Caco-2 (cell line): ENCODE results near the gene TLCD3B. TPM values are rescaled to one million over a fixed set of nuclear protein-coding genes. Genes with fewer than 3 reads are reported as not detected.
A peak's percentile ranks its signal among the peaks of the same experiment; 100 is the strongest.

Experiments used
- BruUV-seq: library from RNA; stranded (reverse); fragments of 400-500 nt; replicated peaks from 2 replicates; lab custom pipeline; 2021; lab: Mats Ljungman, UMichigan
- CTCF ChIA-PET: fragments of 300-600 bp; sonication (Branson Sonifier 250); formaldehyde crosslinking; loops from one replicate; lab custom pipeline; 2022; ENCODE audit warnings: antibody characterized with exemption; lab: Charles Lee
- POLR2A ChIA-PET: fragments of 300-600 bp; sonication (Branson Sonifier 250); formaldehyde crosslinking; loops from one replicate; lab custom pipeline; 2022; ENCODE audit warnings: antibody characterized with exemption; lab: Charles Lee
- DNase-seq, 2 experiments: peaks; one replicate each; pipeline versions ENCODE4 v3.0.0 to v3.0.0-alpha.2; 2020 to 2022
- H3K27me3 ChIP-seq: replicated peaks from 2 replicates; pipeline ENCODE4 v1.6.0; 2011; ENCODE audit warnings: low read length; ENCODE audit not compliant: control insufficient read depth, insufficient read depth
- H3K36me3 ChIP-seq: 2 replicates; pipeline ENCODE4 v1.5.1; 2011; ENCODE audit warnings: low read length; ENCODE audit not compliant: control insufficient read depth, insufficient read depth
- H3K4me1 ChIP-seq: fragments of 250-450 bp; sonication (Bioruptor Pico); 2 replicates; pipeline ENCODE4 v1.5.1; 2020; ENCODE audit warnings: mild to moderate bottlenecking
- H3K4me3 ChIP-seq: 2 replicates; pipeline ENCODE4 v1.5.1; 2011; ENCODE audit warnings: low read depth, mild to moderate bottlenecking, control low read depth, low read length
- H3K9me3 ChIP-seq: fragments of 250-450 bp; sonication (Bioruptor Pico); 2 replicates; pipeline ENCODE4 v1.5.1; 2020; ENCODE audit warnings: mild to moderate bottlenecking, moderate library complexity
- H3K27ac Mint-ChIP-seq: one replicate; pipeline ENCODE4 v1.8.0; 2022; ENCODE audit warnings: mixed read lengths; ENCODE audit not compliant: unreplicated experiment
- H3K27me3 Mint-ChIP-seq: one replicate; pipeline ENCODE4 v1.8.0; 2022; ENCODE audit warnings: mixed read lengths; ENCODE audit not compliant: insufficient read depth, unreplicated experiment
- H3K36me3 Mint-ChIP-seq: one replicate; pipeline ENCODE4 v1.8.0; 2022; ENCODE audit warnings: mild to moderate bottlenecking, mixed read lengths; ENCODE audit not compliant: insufficient read depth, unreplicated experiment
- H3K4me1 Mint-ChIP-seq: one replicate; pipeline ENCODE4 v1.8.0; 2022; ENCODE audit warnings: low read depth, mixed read lengths; ENCODE audit not compliant: unreplicated experiment
- H3K4me3 Mint-ChIP-seq: one replicate; pipeline ENCODE4 v1.8.0; 2022; ENCODE audit warnings: mild to moderate bottlenecking, moderate library complexity, mixed read lengths; ENCODE audit not compliant: unreplicated experiment
- H3K9me3 Mint-ChIP-seq: one replicate; pipeline ENCODE4 v1.8.0; 2022; ENCODE audit warnings: mixed read lengths; ENCODE audit not compliant: unreplicated experiment
- intact Hi-C: fragments of 100-400 bp; cut with micrococcal nuclease; formaldehyde crosslinking; loops from one replicate; pipeline ENCODE4 v1.10.0; 2022; ENCODE audit not compliant: unreplicated experiment
- total RNA-seq: library from RNA; stranded (reverse); gene quantifications from 2 replicates; pipeline ENCODE4 v1.2.3, GENCODE V29; 2022
- TF ChIP-seq, protein P1 (sequence below), 2 experiments: fragments of 200-600 bp in 1 of 2; IDR thresholded peaks; 1 replicate in 1 of 2; 2 replicates in 1 of 2; pipeline versions ENCODE4 v1.5.1 to v1.8.0; 2011 to 2022; ENCODE audit warnings: antibody characterized with exemption in 1 of 2, control low read depth in 1 of 2, inconsistent platforms in 1 of 2, low read depth in 1 of 2, low read length in 1 of 2, mild to moderate bottlenecking in 1 of 2, moderate library complexity in 1 of 2; ENCODE audit not compliant: insufficient read depth in 1 of 2, severe bottlenecking in 1 of 2, unreplicated experiment in 1 of 2

Gene TLCD3B
- total RNA-seq, 1 experiment from 2014 or later: 0.48 TPM

DNA sequence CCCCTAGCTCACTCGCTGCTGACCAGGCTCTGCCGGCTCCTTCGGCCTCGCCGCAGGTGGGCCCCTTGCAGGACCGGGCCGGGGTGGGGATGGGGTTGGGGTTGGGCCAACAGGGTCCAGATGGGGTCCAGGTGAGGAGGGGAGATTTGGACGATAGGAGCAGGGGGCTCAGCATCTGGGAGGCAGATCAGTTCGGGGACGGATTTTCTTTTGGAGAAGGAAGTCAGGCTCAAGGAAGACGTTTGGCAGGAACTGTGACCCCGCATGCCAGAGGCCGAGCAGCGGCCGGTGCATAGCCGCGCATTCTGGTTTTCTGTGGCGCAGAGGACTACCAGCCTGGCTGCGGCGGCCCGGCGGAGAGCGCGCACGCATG, 33.6 kb upstream of the TLCD3B start:
- peaks cover 8% of the 10 kb centered on the region; the same call in 1 of the 2 replicates for H3K4me1 ChIP-seq

DNA sequence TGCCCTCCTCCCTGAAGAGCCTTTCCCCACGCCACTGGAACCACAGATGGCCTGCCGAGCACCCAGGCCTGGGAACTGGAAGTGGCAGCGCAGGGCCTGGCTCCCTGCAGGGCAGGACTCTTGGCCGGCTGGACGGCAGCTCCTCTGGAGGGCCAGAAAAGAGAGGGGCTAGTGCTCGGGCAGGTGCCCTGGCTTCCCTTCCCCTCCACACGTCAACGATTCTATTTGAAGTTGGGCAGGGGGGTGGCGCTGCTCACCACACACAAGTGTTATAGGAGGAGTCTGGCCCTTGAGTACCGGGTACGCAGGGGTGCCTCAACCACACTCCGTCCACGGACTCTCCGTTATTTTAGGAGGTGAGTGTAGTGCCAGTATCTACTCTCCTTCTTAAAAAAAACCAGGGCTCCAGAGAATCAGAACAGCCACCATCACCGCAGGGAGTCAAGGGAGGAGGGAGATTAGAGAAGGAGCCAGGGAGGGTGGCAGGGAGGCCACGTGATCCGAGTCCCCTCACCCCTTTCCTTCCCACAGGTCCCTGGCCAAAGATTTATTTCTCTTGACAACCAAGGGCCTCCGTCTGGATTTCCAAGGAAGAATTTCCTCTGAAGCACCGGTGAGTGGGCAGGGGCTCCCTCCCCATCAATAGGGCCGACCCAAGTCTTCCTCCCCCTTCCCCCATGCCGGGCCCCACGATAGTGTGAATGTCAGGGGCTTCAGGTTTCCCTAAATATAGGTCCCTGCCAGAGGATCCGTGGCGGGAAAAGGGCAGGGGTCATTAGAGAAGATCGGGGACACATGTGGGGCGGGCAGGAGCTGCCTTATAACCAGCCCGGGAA, 33.0 kb upstream of the TLCD3B start:
- peaks cover 51% of the 10 kb centered on the region for H3K36me3 Mint-ChIP-seq
- H3K27me3 Mint-ChIP-seq: no peaks in the 10 kb centered on the region
- peaks cover 8% of the 10 kb centered on the region for H3K36me3 ChIP-seq
- peak in 1 of 2 experiments; percentile 64 for DNase-seq
- no peaks in the 10 kb centered on the region for H3K9me3 ChIP-seq
- intact Hi-C loops: loop anchor here (2.0 to 10.0 kb wide), 3 partner anchors 27 to 341 kb away; partner anchors contain the start of genes TBX6 and ZNF771
- BruUV-seq: no TSS peak
- H3K4me1 Mint-ChIP-seq: peaks cover 19% of the 10 kb centered on the region
- H3K4me3 Mint-ChIP-seq: peak overlapping the region; percentile 95
- TF ChIP-seq, protein P1, sequence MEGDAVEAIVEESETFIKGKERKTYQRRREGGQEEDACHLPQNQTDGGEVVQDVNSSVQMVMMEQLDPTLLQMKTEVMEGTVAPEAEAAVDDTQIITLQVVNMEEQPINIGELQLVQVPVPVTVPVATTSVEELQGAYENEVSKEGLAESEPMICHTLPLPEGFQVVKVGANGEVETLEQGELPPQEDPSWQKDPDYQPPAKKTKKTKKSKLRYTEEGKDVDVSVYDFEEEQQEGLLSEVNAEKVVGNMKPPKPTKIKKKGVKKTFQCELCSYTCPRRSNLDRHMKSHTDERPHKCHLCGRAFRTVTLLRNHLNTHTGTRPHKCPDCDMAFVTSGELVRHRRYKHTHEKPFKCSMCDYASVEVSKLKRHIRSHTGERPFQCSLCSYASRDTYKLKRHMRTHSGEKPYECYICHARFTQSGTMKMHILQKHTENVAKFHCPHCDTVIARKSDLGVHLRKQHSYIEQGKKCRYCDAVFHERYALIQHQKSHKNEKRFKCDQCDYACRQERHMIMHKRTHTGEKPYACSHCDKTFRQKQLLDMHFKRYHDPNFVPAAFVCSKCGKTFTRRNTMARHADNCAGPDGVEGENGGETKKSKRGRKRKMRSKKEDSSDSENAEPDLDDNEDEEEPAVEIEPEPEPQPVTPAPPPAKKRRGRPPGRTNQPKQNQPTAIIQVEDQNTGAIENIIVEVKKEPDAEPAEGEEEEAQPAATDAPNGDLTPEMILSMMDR (IDR thresholded peaks at IDR 0.05; ENCODE audit: insufficient read depth in 1 of 2, low read depth in 1 of 2, low read length in 1 of 2, severe bottlenecking in 1 of 2, unreplicated experiment in 1 of 2): peak in 1 of 2 experiments; percentile 36
- peaks cover 8% of the 10 kb centered on the region; the same call in 1 of the 2 replicates for H3K4me1 ChIP-seq
- CTCF ChIA-PET: interaction anchor here (1.3 kb wide), 1 partner anchor 48 kb away, joined by 3 read pairs; no protein-coding TSS in a partner anchor
- no peaks in the 10 kb centered on the region for H3K9me3 Mint-ChIP-seq
- H3K27ac Mint-ChIP-seq: peak overlapping the region; percentile 97
- POLR2A ChIA-PET: interaction anchor here (0.6 kb wide), 1 partner anchor 508 kb away, joined by 4 read pairs; no protein-coding TSS in a partner anchor
- H3K4me3 ChIP-seq: peak overlapping the region; percentile 87
- no peaks in the 10 kb centered on the region for H3K27me3 ChIP-seq

More for the DNA sequence above, 33.6 kb upstream of the TLCD3B start:
- intact Hi-C loops: loop anchor here (2.0 to 10.0 kb wide), 4 partner anchors 26 to 1092 kb away; partner anchors contain the start of genes SPNS1, TBX6 and ZNF771
- Mint-ChIP-seq H3K9me3 (no peaks in the 10 kb centered on the region), H3K4me1 (peaks cover 19% of the 10 kb centered on the region), H3K4me3 (peak overlapping the region; percentile 95), H3K27me3 (no peaks in the 10 kb centered on the region), H3K36me3 (peaks cover 57% of the 10 kb centered on the region), H3K27ac (peak overlapping the region; percentile 97)
- POLR2A ChIA-PET: interaction anchor here (0.6 to 1.9 kb wide), 5 partner anchors 9 to 508 kb away, joined by 4 to 7 read pairs (median 5); partner anchors contain the start of gene PPP4C
- H3K27me3 ChIP-seq: no peaks in the 10 kb centered on the region
- no peak for DNase-seq
- CTCF ChIA-PET: interaction anchor here (0.8 to 1.3 kb wide), 2 partner anchors 33 to 47 kb away, joined by 3 read pairs; no protein-coding TSS in a partner anchor
- no TSS peak for BruUV-seq
- no peaks in the 10 kb centered on the region for H3K9me3 ChIP-seq
- peaks cover 12% of the 10 kb centered on the region for H3K36me3 ChIP-seq
- TF ChIP-seq, protein P1 (IDR thresholded peaks at IDR 0.05; ENCODE audit: insufficient read depth in 1 of 2, low read depth in 1 of 2, low read length in 1 of 2, severe bottlenecking in 1 of 2, unreplicated experiment in 1 of 2): no peak
- peak overlapping the region; percentile 87 for H3K4me3 ChIP-seq

DNA sequence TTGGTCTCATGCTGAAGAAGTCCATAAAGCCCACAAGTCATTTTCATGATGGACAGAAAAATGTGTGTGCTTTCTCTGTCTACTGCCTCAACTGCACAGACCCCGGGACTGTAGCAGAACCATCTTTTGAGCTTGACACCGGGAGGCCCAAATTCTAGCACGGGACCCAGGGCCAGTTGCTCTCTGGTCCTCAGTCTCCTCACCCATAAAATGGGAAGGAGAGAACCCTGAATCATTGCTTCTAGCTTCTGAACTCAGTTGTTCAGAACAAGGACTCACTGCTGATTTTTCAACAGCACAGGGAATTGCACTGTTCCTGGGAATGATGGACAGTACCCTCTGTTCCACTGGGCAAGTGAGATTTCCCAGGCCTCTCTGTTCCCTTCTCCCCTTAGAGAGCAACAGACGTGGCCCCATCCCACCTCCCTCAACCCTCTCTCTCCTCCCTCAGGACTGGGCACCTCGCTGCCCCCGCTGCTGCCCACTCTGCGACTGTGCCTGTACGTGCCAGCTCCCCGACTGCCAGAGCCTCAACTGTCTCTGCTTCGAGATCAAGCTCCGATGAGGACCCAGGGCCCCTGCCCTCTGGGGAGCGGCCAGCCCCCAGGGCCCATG, 32.3 kb upstream of the TLCD3B start:
- no peaks in the 10 kb centered on the region for H3K9me3 ChIP-seq
- no peaks in the 10 kb centered on the region for H3K27me3 Mint-ChIP-seq
- ChIA-PET POLR2A (no interaction called here), CTCF (no interaction called here)
- H3K36me3 ChIP-seq: peaks cover 3% of the 10 kb centered on the region
- H3K9me3 Mint-ChIP-seq: no peaks in the 10 kb centered on the region
- no peaks in the 10 kb centered on the region for H3K27me3 ChIP-seq
- H3K4me3 Mint-ChIP-seq: peak overlapping the region; percentile 95
- DNase-seq: no peak
- H3K27ac Mint-ChIP-seq: peak overlapping the region; percentile 97
- peaks cover 44% of the 10 kb centered on the region for H3K36me3 Mint-ChIP-seq
- TF ChIP-seq, protein P1 (IDR thresholded peaks at IDR 0.05; ENCODE audit: insufficient read depth in 1 of 2, low read depth in 1 of 2, low read length in 1 of 2, severe bottlenecking in 1 of 2, unreplicated experiment in 1 of 2): no peak
- intact Hi-C loops: loop anchor here (10.0 kb wide), 1 partner anchor 341 kb away; the partner anchor contains the start of gene ZNF771
- peak overlapping the region; percentile 87 for H3K4me3 ChIP-seq
- peaks cover 19% of the 10 kb centered on the region for H3K4me1 Mint-ChIP-seq
- peaks cover 8% of the 10 kb centered on the region; the same call in 1 of the 2 replicates for H3K4me1 ChIP-seq
- no TSS peak for BruUV-seq
